HPDE6-E6E7 (cell line): ENCODE measurements around the gene TMEM132D.
"Not testable (repeated sequence)": the region's sequence is repeated elsewhere in the genome, so short reads cannot be mapped to it uniquely, and the experiment has no call there.

Experiments
- DNase-seq: peaks from one replicate; pipeline ENCODE4 v3.0.0; 2011; ENCODE audit warnings: missing footprints; ENCODE audit errors: extremely low spot score

TMEM132D gene

DNA sequence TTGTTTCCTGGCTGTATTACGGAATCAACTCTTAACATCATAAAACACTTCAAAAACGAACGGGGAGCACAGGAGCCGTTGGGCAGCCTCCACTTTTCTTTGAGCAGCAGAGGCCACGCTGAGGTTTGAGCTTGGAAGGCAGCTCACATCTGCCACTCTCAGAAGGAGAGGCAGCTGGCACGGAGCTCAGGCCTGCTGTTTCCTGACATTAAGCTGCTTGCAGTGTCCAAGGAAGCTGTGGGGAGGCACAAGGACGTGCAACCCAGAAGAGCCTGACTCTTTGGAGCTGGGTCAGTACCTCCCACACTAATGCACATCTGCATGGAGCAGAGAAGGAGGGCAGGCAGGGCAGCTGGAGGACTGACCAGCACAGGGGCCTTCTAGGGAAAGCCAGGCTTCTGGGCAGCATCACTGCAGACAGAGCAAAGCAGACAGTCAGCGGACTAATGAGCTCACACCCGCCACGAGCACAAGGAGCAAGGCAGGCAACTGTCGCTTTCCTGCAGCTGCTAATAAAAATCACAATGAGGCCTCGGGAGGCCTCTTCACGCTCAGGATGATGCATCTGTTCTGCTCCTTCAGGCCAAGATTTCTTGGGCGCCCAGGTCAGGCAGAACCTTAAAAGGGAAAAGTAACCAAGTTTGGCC, 839.5 kb downstream of the TMEM132D start:
- DNase-seq = no peak

GRCh38 chr12:129063600-129063999, 840.2 kb downstream of the TMEM132D start:
- no peak for DNase-seq

GRCh38 chr12:129053232-129053631, 850.6 kb downstream of the TMEM132D start:
- no peak for DNase-seq

- no peak for DNase-seq
Measured at GRCh38 chr12:129052373-129052772, 851.5 kb downstream of the TMEM132D start.

DNA sequence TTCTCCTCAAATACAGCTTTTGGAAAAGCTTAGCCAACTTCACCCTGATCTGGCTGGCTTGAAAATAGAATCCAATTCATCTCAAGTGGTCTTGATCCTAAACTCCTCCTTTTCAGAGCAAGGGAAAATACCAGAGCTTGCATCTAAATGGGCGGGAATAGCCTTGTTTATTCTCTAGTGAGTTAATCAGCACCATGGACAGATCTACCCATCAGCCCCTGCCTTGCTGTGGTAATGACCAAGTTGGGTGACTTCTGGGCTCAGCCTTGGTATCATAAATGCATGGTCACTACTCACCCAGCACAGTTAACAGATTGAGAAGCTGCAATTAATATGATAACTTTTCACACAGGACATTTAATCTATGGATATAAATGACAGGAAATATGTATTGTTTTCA, 853.9 kb downstream of the TMEM132D start:
- DNase-seq = no peak

DNA sequence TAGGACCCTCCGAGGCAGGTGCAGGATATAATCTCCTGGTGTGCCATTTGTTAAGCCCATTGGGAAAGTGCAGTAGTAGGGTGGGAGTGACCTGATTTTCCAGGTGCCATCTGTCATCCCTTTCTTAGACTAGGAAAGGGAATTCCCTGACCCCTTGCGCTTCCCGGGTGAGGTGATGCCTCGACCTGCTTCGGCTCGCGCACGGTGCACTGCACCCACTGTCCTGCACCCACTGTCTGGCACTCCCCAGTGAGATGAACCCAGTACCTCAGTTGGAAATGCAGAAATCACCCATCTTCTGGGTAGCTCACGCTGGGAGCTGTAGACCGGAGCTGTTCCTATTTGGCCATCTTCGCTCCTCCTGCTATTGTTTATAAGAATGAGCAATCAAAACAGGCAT, 860.5 kb downstream of the TMEM132D start:
- not testable (repeated sequence) for DNase-seq

GRCh38 chr12:129036135-129036534, 867.7 kb downstream of the TMEM132D start:
- DNase-seq = no peak

DNA sequence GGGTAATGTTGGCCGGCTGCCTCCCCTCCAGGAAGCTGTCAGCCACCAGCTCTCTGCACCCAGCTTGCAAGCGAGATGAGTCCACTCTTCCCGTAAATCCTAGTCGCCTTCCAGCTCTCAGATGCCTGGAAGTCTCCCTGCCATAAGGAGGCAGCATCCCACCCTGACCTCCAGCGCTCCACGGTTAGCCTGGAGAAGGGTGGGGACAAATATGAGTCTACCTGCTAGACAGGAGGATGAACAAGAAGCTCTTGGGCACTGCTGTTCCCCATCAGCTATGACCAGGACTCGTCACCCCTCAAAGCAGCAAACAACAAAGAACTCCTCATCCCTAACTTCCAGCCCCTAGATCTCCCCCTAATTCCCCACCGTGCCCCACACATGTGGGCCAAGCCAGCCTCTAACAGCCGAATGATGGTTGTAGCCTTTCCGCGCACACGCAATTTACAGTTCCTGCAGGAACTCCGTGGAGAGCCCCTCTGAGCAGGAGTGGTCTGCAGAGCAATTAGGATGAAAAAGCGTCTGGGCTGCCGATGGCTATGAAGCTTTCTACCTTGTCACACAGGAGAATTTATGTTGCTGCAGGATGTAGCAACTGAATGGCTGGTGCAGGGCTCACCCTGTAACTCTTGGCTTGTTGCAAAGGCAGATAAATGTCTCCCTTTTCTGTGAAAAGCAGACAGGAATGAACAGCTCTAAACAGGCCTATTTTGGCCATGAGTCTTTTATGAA, 869.1 kb downstream of the TMEM132D start:
- no peak for DNase-seq

- no peak for DNase-seq
Measured at GRCh38 chr12:129028844-129029243, 875.0 kb downstream of the TMEM132D start.

GRCh38 chr12:129025055-129025454, 878.8 kb downstream of the TMEM132D start:
- DNase-seq = no peak
